Measurements from ENCODE around the gene DNPH1. TPM values are rescaled to one million over a fixed set of nuclear protein-coding genes. Genes with fewer than 3 reads are reported as not detected.

DNPH1 gene
- total and polyA plus RNA-seq, 10 of the 15 experiments (the other 5 are each of a cell fraction or from before 2014, with no cell fraction given), result 7.0 to 136 (median 67.7) TPM

GRCh38 chr6:43228951-43229802 is at the start of gene DNPH1 (continued):
- 0 out of 2 replicates have a peak, but pooled peaks have one; percentile 43 for TF ChIP-seq BCLAF1 (IDR thresholded peaks at IDR 0.05)
- TF ChIP-seq CBX3 (IDR thresholded peaks at IDR 0.05; ENCODE audit: borderline replicate concordance, low read depth), result no peak
- TF ChIP-seq PML (IDR thresholded peaks at IDR 0.05; ENCODE audit: low read length), result no peak
- TF ChIP-seq USF1 (IDR thresholded peaks at IDR 0.05; ENCODE audit: borderline replicate concordance, extremely low read length, insufficient read depth, low read depth, low read length), result peak; percentile 99
- 0 out of 2 replicates have a peak, but pooled peaks have one; percentile 34 for TF ChIP-seq IRF4 (IDR thresholded peaks at IDR 0.05; ENCODE audit: low read depth, low read length)
- no peak for TF ChIP-seq ZNF274 (IDR thresholded peaks at IDR 0.05; ENCODE audit: insufficient read depth, insufficient read length)
- TF ChIP-seq KAT2A (conservative IDR thresholded peaks at IDR 0.05; ENCODE audit: control insufficient read depth, low read depth, low read length), result no peak
- TF ChIP-seq NBN (IDR thresholded peaks at IDR 0.05), result no peak
- no peak for TF ChIP-seq SMAD5 (IDR thresholded peaks at IDR 0.05; ENCODE audit: low read depth)
- TF ChIP-seq RUNX3 (IDR thresholded peaks at IDR 0.05; ENCODE audit: low read length), result no peak
- no peak for TF ChIP-seq SPI1 (IDR thresholded peaks at IDR 0.05; ENCODE audit: borderline replicate concordance, insufficient read depth, low read depth, low read length)
- TF ChIP-seq HDGF (IDR thresholded peaks at IDR 0.05), result peak; percentile 79
- TF ChIP-seq RAD51 (IDR thresholded peaks at IDR 0.05), result peak; percentile 79
- no peak for TF ChIP-seq SKIL (IDR thresholded peaks at IDR 0.05; ENCODE audit: low read depth, poor library complexity, severe bottlenecking)
- TF ChIP-seq BMI1 (IDR thresholded peaks at IDR 0.05; ENCODE audit: borderline replicate concordance), result no peak
- no peak for TF ChIP-seq CEBPZ (IDR thresholded peaks at IDR 0.05; ENCODE audit: low read depth, low read length)
- TF ChIP-seq MEF2B (IDR thresholded peaks at IDR 0.05; ENCODE audit: partially characterized antibody, poor library complexity, severe bottlenecking), result no peak
- TF ChIP-seq ZSCAN29 (IDR thresholded peaks at IDR 0.05), result no peak
- no peak for TF ChIP-seq SIX5 (IDR thresholded peaks at IDR 0.05; ENCODE audit: low read depth, low read length, severe bottlenecking)
- no peak for TF ChIP-seq SIN3A (IDR thresholded peaks at IDR 0.05; ENCODE audit: low read depth, low read length)
- TF ChIP-seq POLR2AphosphoS5 (IDR thresholded peaks at IDR 0.05; ENCODE audit: low read length), result peak; percentile 67; the same call in 1 of the 2 replicates
